Measurements from ENCODE around the gene CRHBP. TPM values are rescaled to one million over a fixed set of nuclear protein-coding genes. Genes with fewer than 3 reads are reported as not detected.

Gene CRHBP
- total and polyA plus RNA-seq, 2 experiments from 2014 or later = not detected

- DNase-seq (ENCODE audit: low spot score) = no peak
- H3K27me3 ChIP-seq (ENCODE audit: insufficient read depth) = no peaks in the 10 kb centered on the region
- Mint-ChIP-seq H3K27me3 (ENCODE audit: insufficient read depth, low read depth, poor library complexity) (no peaks in the 10 kb centered on the region), H3K4me1 (peaks cover 4% of the 10 kb centered on the region; the same call in 2 of the 3 replicates), H3K4me3 (no peak overlapping the region), H3K9me3 (no peaks in the 10 kb centered on the region), H3K36me3 (ENCODE audit: low read depth) (no peaks in the 10 kb centered on the region), H3K27ac (no peak overlapping the region)
- H3K4me2 ChIP-seq = no peak overlapping the region
- H3K79me2 ChIP-seq (replicated peaks; ENCODE audit: insufficient read depth) = no peaks in the 10 kb centered on the region
- no peaks in the 10 kb centered on the region for H3K36me3 ChIP-seq (ENCODE audit: insufficient read depth)
- no peak for TF ChIP-seq ZNF331 (CRISPR knock-in tag; IDR thresholded peaks at IDR 0.05; ENCODE audit: low read depth)
- TF ChIP-seq EZH2phosphoT487 (IDR thresholded peaks at IDR 0.05; ENCODE audit: unreplicated experiment) = no peak
- TF ChIP-seq STAT1 (IDR thresholded peaks at IDR 0.05; ENCODE audit: unreplicated experiment) = no peak
- TF ChIP-seq CREB1 (CRISPR knock-in tag; IDR thresholded peaks at IDR 0.05; ENCODE audit: low read depth) = no peak
- TF ChIP-seq EZH2 (IDR thresholded peaks at IDR 0.05; ENCODE audit: low read depth, unreplicated experiment) = no peak
- no peak for TF ChIP-seq POLR2AphosphoS5 (IDR thresholded peaks at IDR 0.05; ENCODE audit: low read depth)
- TF ChIP-seq, protein P1, sequence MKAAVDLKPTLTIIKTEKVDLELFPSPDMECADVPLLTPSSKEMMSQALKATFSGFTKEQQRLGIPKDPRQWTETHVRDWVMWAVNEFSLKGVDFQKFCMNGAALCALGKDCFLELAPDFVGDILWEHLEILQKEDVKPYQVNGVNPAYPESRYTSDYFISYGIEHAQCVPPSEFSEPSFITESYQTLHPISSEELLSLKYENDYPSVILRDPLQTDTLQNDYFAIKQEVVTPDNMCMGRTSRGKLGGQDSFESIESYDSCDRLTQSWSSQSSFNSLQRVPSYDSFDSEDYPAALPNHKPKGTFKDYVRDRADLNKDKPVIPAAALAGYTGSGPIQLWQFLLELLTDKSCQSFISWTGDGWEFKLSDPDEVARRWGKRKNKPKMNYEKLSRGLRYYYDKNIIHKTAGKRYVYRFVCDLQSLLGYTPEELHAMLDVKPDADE (IDR thresholded peaks at IDR 0.05) = no peak
- TF ChIP-seq, protein P2, sequence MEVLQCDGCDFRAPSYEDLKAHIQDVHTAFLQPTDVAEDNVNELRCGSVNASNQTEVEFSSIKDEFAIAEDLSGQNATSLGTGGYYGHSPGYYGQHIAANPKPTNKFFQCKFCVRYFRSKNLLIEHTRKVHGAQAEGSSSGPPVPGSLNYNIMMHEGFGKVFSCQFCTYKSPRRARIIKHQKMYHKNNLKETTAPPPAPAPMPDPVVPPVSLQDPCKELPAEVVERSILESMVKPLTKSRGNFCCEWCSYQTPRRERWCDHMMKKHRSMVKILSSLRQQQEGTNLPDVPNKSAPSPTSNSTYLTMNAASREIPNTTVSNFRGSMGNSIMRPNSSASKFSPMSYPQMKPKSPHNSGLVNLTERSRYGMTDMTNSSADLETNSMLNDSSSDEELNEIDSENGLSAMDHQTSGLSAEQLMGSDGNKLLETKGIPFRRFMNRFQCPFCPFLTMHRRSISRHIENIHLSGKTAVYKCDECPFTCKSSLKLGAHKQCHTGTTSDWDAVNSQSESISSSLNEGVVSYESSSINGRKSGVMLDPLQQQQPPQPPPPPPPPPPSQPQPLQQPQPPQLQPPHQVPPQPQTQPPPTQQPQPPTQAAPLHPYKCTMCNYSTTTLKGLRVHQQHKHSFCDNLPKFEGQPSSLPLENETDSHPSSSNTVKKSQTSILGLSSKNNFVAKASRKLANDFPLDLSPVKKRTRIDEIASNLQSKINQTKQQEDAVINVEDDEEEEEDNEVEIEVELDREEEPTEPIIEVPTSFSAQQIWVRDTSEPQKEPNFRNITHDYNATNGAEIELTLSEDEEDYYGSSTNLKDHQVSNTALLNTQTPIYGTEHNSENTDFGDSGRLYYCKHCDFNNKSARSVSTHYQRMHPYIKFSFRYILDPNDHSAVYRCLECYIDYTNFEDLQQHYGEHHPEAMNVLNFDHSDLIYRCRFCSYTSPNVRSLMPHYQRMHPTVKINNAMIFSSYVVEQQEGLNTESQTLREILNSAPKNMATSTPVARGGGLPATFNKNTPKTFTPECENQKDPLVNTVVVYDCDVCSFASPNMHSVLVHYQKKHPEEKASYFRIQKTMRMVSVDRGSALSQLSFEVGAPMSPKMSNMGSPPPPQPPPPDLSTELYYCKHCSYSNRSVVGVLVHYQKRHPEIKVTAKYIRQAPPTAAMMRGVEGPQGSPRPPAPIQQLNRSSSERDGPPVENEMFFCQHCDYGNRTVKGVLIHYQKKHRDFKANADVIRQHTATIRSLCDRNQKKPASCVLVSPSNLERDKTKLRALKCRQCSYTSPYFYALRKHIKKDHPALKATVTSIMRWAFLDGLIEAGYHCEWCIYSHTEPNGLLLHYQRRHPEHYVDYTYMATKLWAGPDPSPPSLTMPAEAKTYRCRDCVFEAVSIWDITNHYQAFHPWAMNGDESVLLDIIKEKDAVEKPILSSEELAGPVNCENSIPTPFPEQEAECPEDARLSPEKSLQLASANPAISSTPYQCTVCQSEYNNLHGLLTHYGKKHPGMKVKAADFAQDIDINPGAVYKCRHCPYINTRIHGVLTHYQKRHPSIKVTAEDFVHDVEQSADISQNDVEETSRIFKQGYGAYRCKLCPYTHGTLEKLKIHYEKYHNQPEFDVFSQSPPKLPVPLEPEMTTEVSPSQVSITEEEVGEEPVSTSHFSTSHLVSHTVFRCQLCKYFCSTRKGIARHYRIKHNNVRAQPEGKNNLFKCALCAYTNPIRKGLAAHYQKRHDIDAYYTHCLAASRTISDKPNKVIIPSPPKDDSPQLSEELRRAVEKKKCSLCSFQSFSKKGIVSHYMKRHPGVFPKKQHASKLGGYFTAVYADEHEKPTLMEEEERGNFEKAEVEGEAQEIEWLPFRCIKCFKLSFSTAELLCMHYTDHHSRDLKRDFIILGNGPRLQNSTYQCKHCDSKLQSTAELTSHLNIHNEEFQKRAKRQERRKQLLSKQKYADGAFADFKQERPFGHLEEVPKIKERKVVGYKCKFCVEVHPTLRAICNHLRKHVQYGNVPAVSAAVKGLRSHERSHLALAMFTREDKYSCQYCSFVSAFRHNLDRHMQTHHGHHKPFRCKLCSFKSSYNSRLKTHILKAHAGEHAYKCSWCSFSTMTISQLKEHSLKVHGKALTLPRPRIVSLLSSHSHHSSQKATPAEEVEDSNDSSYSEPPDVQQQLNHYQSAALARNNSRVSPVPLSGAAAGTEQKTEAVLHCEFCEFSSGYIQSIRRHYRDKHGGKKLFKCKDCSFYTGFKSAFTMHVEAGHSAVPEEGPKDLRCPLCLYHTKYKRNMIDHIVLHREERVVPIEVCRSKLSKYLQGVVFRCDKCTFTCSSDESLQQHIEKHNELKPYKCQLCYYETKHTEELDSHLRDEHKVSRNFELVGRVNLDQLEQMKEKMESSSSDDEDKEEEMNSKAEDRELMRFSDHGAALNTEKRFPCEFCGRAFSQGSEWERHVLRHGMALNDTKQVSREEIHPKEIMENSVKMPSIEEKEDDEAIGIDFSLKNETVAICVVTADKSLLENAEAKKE (CRISPR knock-in tag; IDR thresholded peaks at IDR 0.05) = no peak
- TF ChIP-seq ZNF114 (CRISPR knock-in tag; IDR thresholded peaks at IDR 0.05) = no peak
- no peak for TF ChIP-seq JUNB (IDR thresholded peaks at IDR 0.05; ENCODE audit: unreplicated experiment)
- TF ChIP-seq REST (IDR thresholded peaks at IDR 0.05; ENCODE audit: unreplicated experiment) = no peak
- TF ChIP-seq NANOG (IDR thresholded peaks at IDR 0.05; ENCODE audit: borderline replicate concordance) = no peak
- TF ChIP-seq, protein P3, sequence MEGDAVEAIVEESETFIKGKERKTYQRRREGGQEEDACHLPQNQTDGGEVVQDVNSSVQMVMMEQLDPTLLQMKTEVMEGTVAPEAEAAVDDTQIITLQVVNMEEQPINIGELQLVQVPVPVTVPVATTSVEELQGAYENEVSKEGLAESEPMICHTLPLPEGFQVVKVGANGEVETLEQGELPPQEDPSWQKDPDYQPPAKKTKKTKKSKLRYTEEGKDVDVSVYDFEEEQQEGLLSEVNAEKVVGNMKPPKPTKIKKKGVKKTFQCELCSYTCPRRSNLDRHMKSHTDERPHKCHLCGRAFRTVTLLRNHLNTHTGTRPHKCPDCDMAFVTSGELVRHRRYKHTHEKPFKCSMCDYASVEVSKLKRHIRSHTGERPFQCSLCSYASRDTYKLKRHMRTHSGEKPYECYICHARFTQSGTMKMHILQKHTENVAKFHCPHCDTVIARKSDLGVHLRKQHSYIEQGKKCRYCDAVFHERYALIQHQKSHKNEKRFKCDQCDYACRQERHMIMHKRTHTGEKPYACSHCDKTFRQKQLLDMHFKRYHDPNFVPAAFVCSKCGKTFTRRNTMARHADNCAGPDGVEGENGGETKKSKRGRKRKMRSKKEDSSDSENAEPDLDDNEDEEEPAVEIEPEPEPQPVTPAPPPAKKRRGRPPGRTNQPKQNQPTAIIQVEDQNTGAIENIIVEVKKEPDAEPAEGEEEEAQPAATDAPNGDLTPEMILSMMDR (conservative IDR thresholded peaks at IDR 0.05; ENCODE audit: low read depth in 2 of 2) = no peak
- 0 out of 2 replicates have a peak, but pooled peaks cover under 1% of the 10 kb centered on the region for H3K4me1 ChIP-seq (ENCODE audit: insufficient read depth)
- H3F3A ChIP-seq (replicated peaks; ENCODE audit: low read depth) = no peaks in the 10 kb centered on the region
- H4K20me1 ChIP-seq (replicated peaks; ENCODE audit: insufficient read depth) = no peaks in the 10 kb centered on the region
- no peak overlapping the region for H3K4me3 ChIP-seq
- ATAC-seq = no peak
- H3K27ac ChIP-seq (ENCODE audit: low read depth) = no peak overlapping the region
- H2AFZ ChIP-seq = no peak overlapping the region; the same call in 1 of the 2 replicates
- H3K9me2 ChIP-seq (ENCODE audit: insufficient read depth) = no peaks in the 10 kb centered on the region
Measured at GRCh38 chr5:76964060-76964459, 11.2 kb downstream of the CRHBP start.
